Osteoblast (primary cell): ENCODE results near the gene KTN1. TPM values are rescaled to one million over a fixed set of nuclear protein-coding genes. Genes with fewer than 3 reads are reported as not detected.
A peak's percentile ranks its signal among the peaks of the same experiment; 100 is the strongest.

ENCODE experiments used
- DNase-seq: peaks from one replicate; pipeline ENCODE4 v3.0.0; 2011; ENCODE audit warnings: low spot score, mixed read lengths; ENCODE audit not compliant: insufficient read length; ENCODE audit errors: missing footprints
- H2AFZ ChIP-seq: 2 replicates; pipeline ENCODE4 v1.6.0; 2011; ENCODE audit warnings: mild to moderate bottlenecking, low read length
- H3K27ac ChIP-seq: 2 replicates; pipeline ENCODE4 v1.5.1; 2011; ENCODE audit warnings: mild to moderate bottlenecking, low read depth, low read length, moderate library complexity
- H3K27me3 ChIP-seq: 2 replicates; pipeline ENCODE4 v1.6.0; 2012; ENCODE audit warnings: mild to moderate bottlenecking, control low read depth, inconsistent platforms, low read length, moderate library complexity; ENCODE audit not compliant: insufficient read depth
- H3K36me3 ChIP-seq: 2 replicates; pipeline ENCODE4 v1.5.1; 2011; ENCODE audit warnings: mild to moderate bottlenecking, low read length, control low read depth, moderate library complexity; ENCODE audit not compliant: insufficient read depth
- H3K4me1 ChIP-seq: 2 replicates; pipeline ENCODE4 v1.5.1; 2011; ENCODE audit warnings: mild to moderate bottlenecking, low read length, control low read depth, moderate library complexity; ENCODE audit not compliant: insufficient read depth
- H3K4me2 ChIP-seq: 2 replicates; pipeline ENCODE4 v1.6.0; 2011; ENCODE audit warnings: mild to moderate bottlenecking, low read length; ENCODE audit not compliant: insufficient read depth
- H3K4me3 ChIP-seq: fragments of 200-600 bp; sonication (generic); 3 replicates; pipeline ENCODE4 v1.5.1; 2012; ENCODE audit warnings: mild to moderate bottlenecking, low read length, inconsistent platforms; ENCODE audit not compliant: insufficient read depth
- H3K79me2 ChIP-seq: 2 replicates; pipeline ENCODE4 v1.6.0; 2012; ENCODE audit warnings: mild to moderate bottlenecking, low read length, control low read depth, inconsistent platforms; ENCODE audit not compliant: insufficient read depth
- H3K9me3 ChIP-seq: 2 replicates; pipeline ENCODE4 v1.5.1; 2011; ENCODE audit warnings: low read depth, low read length, control low read depth
- H4K20me1 ChIP-seq: 2 replicates; pipeline ENCODE4 v1.6.0; 2012; ENCODE audit warnings: mild to moderate bottlenecking, low read length, control low read depth; ENCODE audit not compliant: insufficient read depth
- CTCF ChIP-seq: IDR thresholded peaks from 2 replicates; pipeline ENCODE4 v1.5.1; 2011; ENCODE audit warnings: mild to moderate bottlenecking, low read depth, low read length, moderate library complexity; ENCODE audit errors: extremely low read depth
- total RNA-seq: library from RNA; depleted of rRNA; stranded (reverse); fragments of >200 nt; gene quantifications from 2 replicates; pipeline ENCODE4 v1.2.3, GENCODE V29; 2012

KTN1 gene
- total RNA-seq, 1 donor: 172 TPM

GRCh38 chr14:55626131-55626530 lies 46.1 kb downstream of the KTN1 start:
- Histone ChIP-seq H2AFZ (no peak overlapping the region), H3K36me3 (peaks cover 27% of the 10 kb centered on the region), H3K4me2 (peak overlapping the region; percentile 5), H3K4me3 (no peak overlapping the region), H3K79me2 (peaks cover 17% of the 10 kb centered on the region), H3K27me3 (no peaks in the 10 kb centered on the region), H3K4me1 (peaks cover 27% of the 10 kb centered on the region), H4K20me1 (no peaks in the 10 kb centered on the region), H3K9me3 (no peaks in the 10 kb centered on the region), H3K27ac (peak overlapping the region; percentile 5)
- DNase-seq: no peak
- no peak for TF ChIP-seq CTCF

- TF ChIP-seq CTCF: no peak
- Histone ChIP-seq H3K4me3 (no peak overlapping the region), H3K4me1 (peaks cover 27% of the 10 kb centered on the region), H3K27ac (no peak overlapping the region), H3K27me3 (no peaks in the 10 kb centered on the region), H3K36me3 (peaks cover 22% of the 10 kb centered on the region), H3K9me3 (no peaks in the 10 kb centered on the region), H4K20me1 (no peaks in the 10 kb centered on the region), H2AFZ (no peak overlapping the region), H3K4me2 (no peak overlapping the region), H3K79me2 (peaks cover 17% of the 10 kb centered on the region)
- no peak for DNase-seq
These were observed 48.4 kb downstream of the KTN1 start for GRCh38 chr14:55628426-55628825.

GRCh38 chr14:55638665-55639064 lies 58.7 kb downstream of the KTN1 start:
- Histone ChIP-seq H3K27ac (no peak overlapping the region), H2AFZ (no peak overlapping the region), H4K20me1 (no peaks in the 10 kb centered on the region), H3K9me3 (no peaks in the 10 kb centered on the region), H3K4me2 (no peak overlapping the region), H3K27me3 (no peaks in the 10 kb centered on the region), H3K36me3 (peaks cover 66% of the 10 kb centered on the region), H3K4me3 (no peak overlapping the region), H3K4me1 (no peaks in the 10 kb centered on the region), H3K79me2 (no peaks in the 10 kb centered on the region)
- DNase-seq: no peak
- TF ChIP-seq CTCF: no peak

- Histone ChIP-seq H3K27me3 (no peaks in the 10 kb centered on the region), H3K36me3 (peaks cover 41% of the 10 kb centered on the region), H3K27ac (no peak overlapping the region), H3K4me2 (no peak overlapping the region), H3K79me2 (no peaks in the 10 kb centered on the region), H3K4me3 (no peak overlapping the region), H3K9me3 (no peaks in the 10 kb centered on the region), H2AFZ (no peak overlapping the region), H3K4me1 (no peaks in the 10 kb centered on the region), H4K20me1 (no peaks in the 10 kb centered on the region)
- TF ChIP-seq CTCF: no peak
- no peak for DNase-seq
These were observed 61.3 kb downstream of the KTN1 start for GRCh38 chr14:55641290-55641689.
